Retinal pigment epithelial cell (primary cell): ENCODE data around the gene ZNF605.
"Not testable (repeated sequence)": the region's sequence is repeated elsewhere in the genome, so short reads cannot be mapped to it uniquely, and the experiment has no call there.

ENCODE experiments used
- DNase-seq: peaks from one replicate; pipeline ENCODE4 v3.0.0-alpha.2; 2010; ENCODE audit warnings: low read depth
- H3K4me3 ChIP-seq: 2 replicates; pipeline ENCODE4 v1.5.1; 2011; ENCODE audit warnings: mild to moderate bottlenecking, low read length, control low read depth, moderate library complexity
- TF ChIP-seq, protein P1 (sequence below): conservative IDR thresholded peaks from 2 replicates; pipeline ENCODE4 v1.5.1; 2011; ENCODE audit warnings: low read depth, low read length, control low read depth, inconsistent platforms

ZNF605 gene

DNA sequence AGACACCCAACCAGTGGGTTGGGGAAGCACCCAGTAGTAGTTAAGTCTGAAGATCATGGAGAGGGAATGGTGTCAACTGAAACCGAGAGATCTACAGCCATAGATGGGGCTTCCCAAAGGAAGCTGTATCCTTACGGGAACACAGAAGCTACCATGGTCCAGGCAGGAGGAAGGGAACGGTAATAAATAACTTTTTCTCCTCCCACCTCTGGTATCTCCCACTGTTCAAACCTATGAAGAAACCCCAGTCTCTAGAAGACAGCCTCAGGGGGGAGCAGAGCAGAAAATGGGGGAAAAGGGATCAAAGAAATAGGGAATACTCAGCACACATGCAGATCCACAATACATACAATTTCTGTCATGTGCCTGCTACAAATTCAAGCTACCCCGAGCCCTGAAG, 33.4 kb downstream of the ZNF605 start:
- no peak for DNase-seq
- TF ChIP-seq, protein P1, sequence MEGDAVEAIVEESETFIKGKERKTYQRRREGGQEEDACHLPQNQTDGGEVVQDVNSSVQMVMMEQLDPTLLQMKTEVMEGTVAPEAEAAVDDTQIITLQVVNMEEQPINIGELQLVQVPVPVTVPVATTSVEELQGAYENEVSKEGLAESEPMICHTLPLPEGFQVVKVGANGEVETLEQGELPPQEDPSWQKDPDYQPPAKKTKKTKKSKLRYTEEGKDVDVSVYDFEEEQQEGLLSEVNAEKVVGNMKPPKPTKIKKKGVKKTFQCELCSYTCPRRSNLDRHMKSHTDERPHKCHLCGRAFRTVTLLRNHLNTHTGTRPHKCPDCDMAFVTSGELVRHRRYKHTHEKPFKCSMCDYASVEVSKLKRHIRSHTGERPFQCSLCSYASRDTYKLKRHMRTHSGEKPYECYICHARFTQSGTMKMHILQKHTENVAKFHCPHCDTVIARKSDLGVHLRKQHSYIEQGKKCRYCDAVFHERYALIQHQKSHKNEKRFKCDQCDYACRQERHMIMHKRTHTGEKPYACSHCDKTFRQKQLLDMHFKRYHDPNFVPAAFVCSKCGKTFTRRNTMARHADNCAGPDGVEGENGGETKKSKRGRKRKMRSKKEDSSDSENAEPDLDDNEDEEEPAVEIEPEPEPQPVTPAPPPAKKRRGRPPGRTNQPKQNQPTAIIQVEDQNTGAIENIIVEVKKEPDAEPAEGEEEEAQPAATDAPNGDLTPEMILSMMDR: no peak
- H3K4me3 ChIP-seq: no peak overlapping the region

DNA sequence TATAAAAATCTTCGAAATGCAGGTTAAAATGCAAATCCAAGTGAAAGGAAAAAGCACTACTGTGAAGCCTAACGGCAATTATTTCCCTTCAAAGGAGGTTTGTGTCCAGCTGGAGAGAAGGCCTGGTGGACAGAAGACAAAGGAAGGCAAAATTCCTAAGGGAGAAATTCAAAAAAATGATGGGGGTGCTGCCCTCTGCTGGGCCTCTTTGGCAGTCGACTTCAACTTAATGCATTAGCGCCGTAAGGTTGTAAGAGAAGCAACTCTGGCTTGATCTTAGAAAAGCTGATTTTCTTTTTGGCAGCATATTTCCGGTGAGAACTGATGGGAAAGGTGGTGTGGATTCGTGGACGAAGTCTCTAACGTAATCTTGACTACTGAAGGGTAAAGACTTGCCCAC, 34.4 kb downstream of the ZNF605 start:
- no peak for DNase-seq
- TF ChIP-seq, protein P1: peak; percentile 18
- H3K4me3 ChIP-seq: no peak overlapping the region

DNA sequence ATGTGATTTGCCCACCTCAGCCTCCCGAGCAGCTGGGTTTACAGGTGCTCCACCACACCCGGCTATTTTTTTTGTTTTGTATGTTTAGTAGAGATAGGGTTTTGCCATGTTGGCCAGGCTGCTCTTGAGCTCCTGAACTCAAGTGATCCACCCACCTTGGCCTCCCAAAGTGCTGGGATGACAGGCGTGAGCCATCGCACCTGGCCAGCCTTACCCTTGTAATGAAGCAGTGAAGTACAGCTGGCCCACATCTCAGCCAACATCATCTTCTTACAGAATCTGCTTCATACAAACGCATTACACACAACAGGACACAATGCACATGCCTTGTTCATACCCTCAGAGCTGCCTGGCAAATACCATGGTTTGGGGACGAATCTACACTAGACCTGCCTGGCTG, 37.4 kb downstream of the ZNF605 start:
- H3K4me3 ChIP-seq: no peak overlapping the region
- TF ChIP-seq, protein P1: no peak
- no peak for DNase-seq

DNA sequence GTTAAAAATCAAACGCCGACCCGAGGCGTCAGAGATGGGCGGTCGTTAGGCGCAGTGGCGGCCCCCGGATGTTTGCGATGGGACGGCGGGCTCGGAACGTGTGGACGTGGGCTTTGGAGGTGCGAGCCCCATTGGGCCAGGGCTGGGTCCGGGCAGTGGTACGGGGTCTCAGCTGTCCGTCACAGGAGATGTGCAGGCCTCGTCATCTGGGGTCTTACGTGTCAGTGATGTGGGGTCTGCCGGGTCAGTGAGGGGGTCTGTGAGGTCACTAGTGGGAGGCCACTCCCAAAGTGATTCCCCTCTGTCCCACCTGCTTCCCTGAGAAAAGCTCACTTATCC, 47.1 kb downstream of the ZNF605 start:
- H3K4me3 ChIP-seq: peak overlapping the region; percentile 70
- no peak for DNase-seq
- TF ChIP-seq, protein P1: no peak

DNA sequence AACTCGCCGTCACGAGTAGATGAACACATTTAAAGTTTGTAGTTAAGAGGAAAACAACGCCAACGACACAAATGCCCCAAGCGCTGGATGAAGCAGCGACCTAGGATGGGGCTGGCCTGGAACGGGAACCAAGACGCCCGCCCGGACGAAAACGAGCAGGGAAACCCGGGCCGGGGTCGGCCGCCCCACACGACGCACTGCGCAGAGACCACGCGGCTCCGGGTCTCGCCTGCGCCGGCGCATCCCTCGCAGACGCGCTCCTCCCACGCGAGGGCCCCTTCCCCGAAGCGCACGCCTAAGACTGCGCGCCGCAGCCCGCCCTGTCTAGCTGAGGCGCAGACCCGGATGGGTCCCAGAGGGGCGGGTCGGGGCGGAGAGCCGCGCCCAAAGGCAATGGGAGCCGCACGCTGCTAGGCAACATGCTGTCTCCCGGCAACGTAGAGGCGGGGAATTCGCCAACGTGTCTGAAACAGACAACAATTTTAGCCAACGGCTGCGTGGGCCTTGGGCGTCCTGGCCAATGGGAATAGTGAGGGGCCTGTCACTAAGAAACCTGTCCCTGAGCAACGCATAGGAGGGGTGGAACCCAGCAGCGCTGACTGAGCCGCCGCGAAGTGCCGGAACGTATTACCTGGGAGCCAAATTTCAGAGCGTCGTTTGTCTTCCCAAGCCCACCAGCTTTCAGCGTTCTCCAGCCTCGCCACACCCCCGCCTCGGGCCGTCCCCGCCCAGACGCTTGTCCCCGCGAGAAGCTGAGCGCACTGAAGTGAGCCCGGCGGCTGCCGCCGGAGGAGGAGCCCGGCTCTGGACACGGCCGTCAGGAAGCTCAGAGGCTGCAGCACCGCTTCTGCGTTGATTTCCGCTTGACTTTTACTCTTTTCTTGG, 47.7 kb downstream of the ZNF605 start:
- TF ChIP-seq, protein P1: no peak
- DNase-seq: peak; percentile 93
- H3K4me3 ChIP-seq: peak overlapping the region; percentile 70

DNA sequence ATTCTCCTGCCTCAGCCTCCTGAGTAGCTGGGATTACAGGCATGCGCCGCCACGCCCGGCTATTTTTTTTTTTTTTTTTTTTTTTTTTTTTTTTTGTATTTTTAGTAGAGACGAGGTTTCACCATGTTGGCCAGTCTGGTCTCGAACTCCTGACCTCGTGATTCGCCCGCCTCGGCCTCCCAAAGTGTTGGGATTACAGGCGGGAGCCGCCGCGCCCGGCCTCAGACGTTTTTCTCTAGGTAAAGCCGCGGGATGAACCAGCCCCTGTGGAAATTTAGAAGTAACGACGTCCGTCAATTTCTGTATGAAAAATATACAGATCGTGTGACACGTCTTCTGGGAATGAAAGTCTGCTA, 48.3 kb downstream of the ZNF605 start:
- not testable (repeated sequence) for DNase-seq
- peak overlapping the region; percentile 70 for H3K4me3 ChIP-seq

DNA sequence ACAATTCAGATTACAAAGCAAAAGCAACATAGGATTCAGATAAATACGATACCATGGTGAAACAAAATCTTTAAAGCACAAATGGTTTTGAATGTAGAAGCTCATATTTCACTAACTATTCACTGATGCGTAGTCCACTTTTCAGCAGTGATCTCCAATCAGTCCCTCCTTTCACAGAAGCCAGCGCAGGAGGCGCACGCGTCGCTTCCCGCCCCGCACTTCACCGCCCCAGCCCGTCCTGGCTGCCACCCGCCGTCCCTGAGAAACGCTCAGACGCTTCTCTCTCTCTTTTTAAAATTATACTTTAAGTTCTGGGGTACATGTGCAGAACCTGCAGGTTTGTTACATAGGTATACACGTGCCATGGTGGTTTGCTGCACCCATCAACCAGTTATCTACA, 48.9 kb downstream of the ZNF605 start:
- TF ChIP-seq, protein P1: no peak
- DNase-seq: no peak
- no peak overlapping the region for H3K4me3 ChIP-seq
